Endometrial microvascular endothelial cells (primary cell): ENCODE results near the gene TMOD4. TPM values are rescaled to one million over a fixed set of nuclear protein-coding genes. Genes with fewer than 3 reads are reported as not detected.
"Not testable (repeated sequence)": the region's sequence is repeated elsewhere in the genome, so short reads cannot be mapped to it uniquely, and the experiment has no call there.

Experiments
- in situ Hi-C: cut with HindIII; loops from 2 replicates; pipeline ENCODE4 v1.10.0; 2017; ENCODE audit warnings: low sequenced_read_pairs, low pct_unique_long_range_greater_than_20kb; ENCODE audit errors: inconsistent ontology term
- total RNA-seq: library from RNA; depleted of rRNA; stranded (reverse); fragments of >200 nt; gene quantifications from one replicate; pipeline ENCODE4 v1.2.3, GENCODE V29; 2015; ENCODE audit errors: inconsistent ontology term

TMOD4 gene
- not detected for total RNA-seq

- in situ Hi-C loops = no loop called here
These were observed at the start of gene TMOD4 for GRCh38 chr1:151175863-151176262. TSS of gene TMOD4 (minus strand) at chr1:151175981. CDS start at chr1:151174875, 1,106 bp downstream.

DNA sequence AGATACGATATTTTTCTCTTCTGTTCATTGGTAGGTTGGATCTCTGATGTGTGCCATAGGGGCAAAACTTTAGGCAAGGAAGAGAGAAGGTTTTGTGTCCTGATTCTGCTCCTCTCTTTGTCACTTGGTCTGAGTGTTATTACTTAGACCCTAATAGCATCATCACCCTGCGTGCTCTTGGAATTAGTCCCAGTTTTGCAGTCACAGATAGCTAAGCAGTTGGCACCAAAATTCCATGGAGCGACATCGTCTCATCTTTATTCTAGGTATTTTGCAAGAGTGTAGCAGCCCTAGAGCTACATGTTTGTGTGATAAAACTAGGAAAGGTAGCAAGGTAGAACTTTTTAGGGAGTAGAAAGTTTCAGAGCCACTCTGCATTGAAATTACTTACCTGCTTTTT, 46.3 kb upstream of the TMOD4 start:
- in situ Hi-C loops = no loop called here

DNA sequence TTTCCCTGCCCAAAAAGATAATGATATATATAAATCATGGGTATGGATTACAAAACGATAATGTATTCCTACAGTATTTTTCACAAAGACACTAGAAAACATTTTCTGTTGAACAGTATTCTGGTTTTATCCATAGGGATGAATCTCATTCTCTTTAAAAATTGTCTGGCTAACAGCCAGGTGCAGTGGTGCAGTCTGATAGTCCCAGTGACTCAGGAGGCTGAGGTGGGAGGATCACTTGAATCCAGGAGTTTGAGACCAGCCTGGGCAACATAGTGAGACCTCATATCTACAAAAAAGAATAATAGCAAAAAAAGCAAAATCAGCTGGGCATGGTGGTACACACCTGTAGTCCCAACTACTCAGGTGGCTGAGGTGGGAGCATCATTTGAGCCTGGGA, 45.8 kb upstream of the TMOD4 start:
- in situ Hi-C loops = no loop called here

- in situ Hi-C loops = no loop called here
These were observed 37.8 kb upstream of the TMOD4 start for GRCh38 chr1:151213560-151213959.

- in situ Hi-C loops = no loop called here
These were observed 36.4 kb upstream of the TMOD4 start for GRCh38 chr1:151211972-151212705.

DNA sequence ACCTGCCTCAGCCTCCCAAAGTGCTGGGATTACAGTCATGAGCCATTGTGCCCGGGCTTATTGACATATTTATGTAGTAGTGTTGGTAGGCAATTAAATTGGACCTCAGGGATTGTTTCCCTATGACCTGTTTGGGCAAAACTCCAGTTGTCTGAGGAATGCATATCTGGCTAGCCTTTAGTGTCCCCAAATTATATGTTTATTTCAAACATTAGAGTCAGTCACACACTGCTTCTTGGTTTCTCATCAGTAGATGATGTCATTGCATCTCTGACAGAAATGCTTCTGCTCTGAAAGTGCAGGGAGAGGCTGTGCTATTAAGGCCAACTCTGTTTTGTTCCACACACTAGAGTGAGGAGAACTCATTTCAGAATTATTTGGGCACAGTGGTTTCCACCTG, 35.0 kb upstream of the TMOD4 start:
- in situ Hi-C loops = no loop called here

DNA sequence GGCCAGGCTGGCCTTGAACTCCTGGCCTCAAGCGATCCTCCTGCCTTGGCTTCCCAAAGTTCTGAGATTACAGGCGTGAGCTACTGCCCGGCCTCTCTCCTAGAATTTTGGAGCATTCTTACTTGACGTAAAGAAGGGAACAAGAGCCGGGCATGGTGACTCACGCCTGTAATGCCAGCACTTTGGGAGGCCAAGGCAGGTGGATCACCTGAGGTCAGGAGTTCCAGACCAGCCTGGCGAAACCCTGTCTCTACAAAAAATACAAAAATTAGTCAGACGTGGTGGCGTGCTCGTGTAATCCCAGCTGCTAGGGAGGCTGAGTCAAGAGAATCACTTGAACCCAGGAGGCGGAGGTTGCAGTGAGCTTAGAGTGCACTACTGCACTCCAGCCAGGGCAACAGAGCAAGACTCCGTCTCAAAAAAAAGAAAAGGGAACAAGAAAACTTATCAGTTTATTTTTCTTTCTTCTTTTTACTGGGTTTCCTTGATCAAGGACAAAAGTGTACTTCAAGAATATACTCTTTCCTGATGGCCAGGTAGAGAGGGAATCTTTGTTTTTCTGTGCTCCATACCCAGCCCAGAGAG, 29.7 kb upstream of the TMOD4 start:
- in situ Hi-C loops = not testable (repeated sequence)

GRCh38 chr1:151199873-151200581, 24.2 kb upstream of the TMOD4 start:
- in situ Hi-C loops = no loop called here

GRCh38 chr1:151198254-151199127, 22.7 kb upstream of the TMOD4 start, which contains the start of gene PIP5K1A:
TSS of gene PIP5K1A (plus strand) at chr1:151198552. CDS start at chr1:151198997, 445 bp downstream.
- in situ Hi-C loops = no loop called here

GRCh38 chr1:151197863-151198253, 22.1 kb upstream of the TMOD4 start:
- in situ Hi-C loops = no loop called here

- in situ Hi-C loops = no loop called here
These were observed 20.6 kb upstream of the TMOD4 start for GRCh38 chr1:151196292-151196800.

DNA sequence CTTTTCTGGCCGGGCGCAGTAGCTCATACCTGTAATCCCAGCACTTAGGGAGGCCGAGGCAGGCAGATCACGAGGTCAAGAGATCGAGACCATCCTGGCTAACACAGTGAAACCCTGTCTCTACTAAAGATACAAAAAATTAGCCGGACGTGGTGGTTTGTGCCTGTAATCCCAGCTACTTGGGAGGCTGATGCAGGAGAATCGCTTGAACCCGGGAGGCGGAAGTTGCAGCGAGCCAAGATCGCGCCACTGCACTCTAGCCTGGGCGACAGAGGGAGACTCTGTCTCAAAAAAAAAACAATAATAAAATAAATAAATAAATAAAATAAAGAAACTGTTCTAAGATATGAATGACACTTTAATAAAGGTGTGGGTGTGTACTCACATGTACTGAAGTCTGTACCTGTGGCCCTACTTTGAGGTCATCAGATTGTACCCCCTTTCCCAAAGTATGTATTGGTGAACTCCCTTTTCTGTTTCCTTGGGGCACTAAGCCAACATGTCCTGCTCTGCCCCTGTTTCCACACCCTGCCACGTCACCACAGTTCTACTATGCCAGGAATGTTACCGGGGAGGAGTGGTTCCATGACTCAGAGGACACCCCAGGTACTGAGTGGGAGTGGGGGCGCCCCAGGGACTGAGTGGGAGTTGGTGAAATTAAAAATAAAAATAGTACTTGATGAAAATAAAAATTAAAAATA, 19.3 kb upstream of the TMOD4 start:
- in situ Hi-C loops = not testable (repeated sequence)

DNA sequence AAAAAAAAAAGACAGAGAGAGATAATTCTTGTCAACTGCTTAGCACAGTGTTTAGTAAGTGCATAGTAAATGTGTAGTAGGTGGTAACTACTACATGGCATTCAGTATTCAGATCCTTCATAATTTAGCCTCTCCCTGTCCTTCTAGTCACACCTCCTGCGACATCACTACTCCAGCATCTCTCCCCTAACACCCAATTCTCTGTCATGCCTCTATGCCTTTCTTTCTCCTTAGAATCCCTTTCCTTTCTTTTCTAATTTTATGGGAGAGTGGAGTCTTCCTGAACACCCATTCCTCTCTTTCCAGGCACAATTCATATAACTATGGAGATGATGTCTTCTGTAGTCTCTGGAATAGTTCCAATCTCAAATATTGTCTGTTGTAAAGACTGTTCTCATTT, 18.1 kb upstream of the TMOD4 start:
- in situ Hi-C loops = no loop called here

DNA sequence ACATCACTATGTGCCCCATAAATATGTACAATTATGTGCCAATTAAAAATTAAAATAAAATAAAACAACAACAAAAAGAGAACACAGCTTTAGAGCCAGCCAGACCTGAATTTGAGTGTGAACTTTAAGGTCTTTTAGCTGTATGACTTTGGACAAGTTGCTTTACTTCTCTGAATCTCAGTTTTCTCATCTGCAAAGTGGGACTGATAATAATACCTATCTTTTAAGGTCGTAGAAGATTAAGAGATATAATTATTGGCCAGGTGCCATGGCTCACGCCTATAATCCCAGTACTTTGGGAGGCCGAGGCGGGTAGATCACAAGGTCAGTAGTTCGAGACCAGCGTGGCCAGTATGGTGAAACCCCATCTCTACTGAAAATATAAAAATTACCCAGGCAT, 17.5 kb upstream of the TMOD4 start:
- in situ Hi-C loops = no loop called here

- in situ Hi-C loops = no loop called here
These were observed 16.3 kb upstream of the TMOD4 start for GRCh38 chr1:151192047-151192446.

GRCh38 chr1:151189637-151190445, 14.1 kb upstream of the TMOD4 start, which contains the start of gene VPS72:
TSS of gene VPS72 (minus strand) at chr1:151190197. CDS start at chr1:151190121, 76 bp downstream.
- in situ Hi-C loops = no loop called here

DNA sequence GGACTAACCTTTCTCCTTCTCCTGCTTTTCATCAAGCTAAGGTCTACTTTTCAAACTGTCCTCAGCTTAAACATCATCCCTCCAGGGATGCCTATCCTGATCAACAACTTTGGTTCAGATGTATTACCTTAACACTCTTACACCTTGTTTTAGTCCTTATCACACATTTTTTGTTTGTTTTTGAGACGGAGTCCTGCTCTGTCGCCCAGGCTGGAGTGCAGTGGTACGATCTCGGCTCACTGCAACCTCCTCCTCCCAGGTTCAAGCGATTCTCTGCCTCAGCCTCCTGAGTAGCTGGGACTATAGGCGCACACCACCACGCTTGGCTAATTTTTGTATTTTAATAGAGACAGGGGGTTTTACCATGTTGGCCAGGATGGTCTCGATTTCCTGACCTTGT, 12.9 kb upstream of the TMOD4 start:
- in situ Hi-C loops = not testable (repeated sequence)
